GM12872 (cell line): ENCODE results near the gene PRKAR1A.

Experiments
- TF ChIP-seq, protein P1 (sequence below): IDR thresholded peaks from 3 replicates; pipeline ENCODE4 v1.5.1; 2011; ENCODE audit warnings: low read depth, mild to moderate bottlenecking, low read length, moderate library complexity; ENCODE audit not compliant: insufficient read depth

PRKAR1A gene

DNA sequence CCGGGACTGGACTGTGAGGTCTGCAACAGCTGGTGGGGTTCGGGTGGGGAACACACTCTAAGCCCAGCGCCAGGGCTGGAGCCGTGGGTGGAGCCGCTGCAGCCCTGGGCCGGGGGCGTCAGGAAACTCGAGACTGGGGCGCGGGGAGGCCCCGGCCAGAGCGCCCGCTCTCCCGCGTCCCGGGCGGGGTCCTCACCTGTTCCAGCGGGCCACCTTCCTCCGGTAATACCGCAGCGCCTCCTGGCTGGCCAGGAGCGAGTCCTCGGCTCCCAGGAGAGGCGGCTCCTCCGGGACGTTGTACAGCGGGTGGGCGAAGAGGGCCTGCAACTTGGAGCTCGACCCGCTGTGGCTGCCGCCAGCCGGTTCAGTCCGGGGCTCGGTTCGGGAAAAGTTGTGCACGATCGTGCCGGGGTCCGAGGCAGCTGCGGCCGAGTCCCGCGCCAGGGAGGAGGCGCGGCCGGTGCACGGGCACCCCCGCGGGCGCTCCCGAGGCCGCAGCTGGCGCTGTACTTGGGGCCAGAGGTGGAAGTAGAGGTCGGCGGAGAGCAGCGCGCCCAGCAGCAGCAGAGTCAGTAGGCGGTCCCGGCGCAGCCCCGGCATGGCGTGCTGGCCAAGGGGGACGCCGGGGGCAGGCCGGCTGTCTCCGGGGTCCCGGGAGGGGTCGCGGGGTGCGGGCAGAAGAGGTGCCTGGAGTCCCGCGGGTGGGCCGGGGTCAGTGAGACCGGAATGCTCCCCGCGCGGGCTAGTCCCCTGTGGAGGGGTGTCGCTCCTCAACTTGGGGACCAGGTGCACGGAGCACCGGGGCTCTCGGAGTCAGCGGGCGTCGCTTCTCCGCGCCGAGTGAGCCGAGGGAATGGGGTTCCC is 88.1 kb downstream of the PRKAR1A start:
- TF ChIP-seq, protein P1, sequence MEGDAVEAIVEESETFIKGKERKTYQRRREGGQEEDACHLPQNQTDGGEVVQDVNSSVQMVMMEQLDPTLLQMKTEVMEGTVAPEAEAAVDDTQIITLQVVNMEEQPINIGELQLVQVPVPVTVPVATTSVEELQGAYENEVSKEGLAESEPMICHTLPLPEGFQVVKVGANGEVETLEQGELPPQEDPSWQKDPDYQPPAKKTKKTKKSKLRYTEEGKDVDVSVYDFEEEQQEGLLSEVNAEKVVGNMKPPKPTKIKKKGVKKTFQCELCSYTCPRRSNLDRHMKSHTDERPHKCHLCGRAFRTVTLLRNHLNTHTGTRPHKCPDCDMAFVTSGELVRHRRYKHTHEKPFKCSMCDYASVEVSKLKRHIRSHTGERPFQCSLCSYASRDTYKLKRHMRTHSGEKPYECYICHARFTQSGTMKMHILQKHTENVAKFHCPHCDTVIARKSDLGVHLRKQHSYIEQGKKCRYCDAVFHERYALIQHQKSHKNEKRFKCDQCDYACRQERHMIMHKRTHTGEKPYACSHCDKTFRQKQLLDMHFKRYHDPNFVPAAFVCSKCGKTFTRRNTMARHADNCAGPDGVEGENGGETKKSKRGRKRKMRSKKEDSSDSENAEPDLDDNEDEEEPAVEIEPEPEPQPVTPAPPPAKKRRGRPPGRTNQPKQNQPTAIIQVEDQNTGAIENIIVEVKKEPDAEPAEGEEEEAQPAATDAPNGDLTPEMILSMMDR: no peak
